Measurements from ENCODE around the gene CARD8. TPM values are rescaled to one million over a fixed set of nuclear protein-coding genes. Genes with fewer than 3 reads are reported as not detected.

CARD8 gene
- total RNA-seq, 1 experiment from 2014 or later: 17.7 TPM

DNA sequence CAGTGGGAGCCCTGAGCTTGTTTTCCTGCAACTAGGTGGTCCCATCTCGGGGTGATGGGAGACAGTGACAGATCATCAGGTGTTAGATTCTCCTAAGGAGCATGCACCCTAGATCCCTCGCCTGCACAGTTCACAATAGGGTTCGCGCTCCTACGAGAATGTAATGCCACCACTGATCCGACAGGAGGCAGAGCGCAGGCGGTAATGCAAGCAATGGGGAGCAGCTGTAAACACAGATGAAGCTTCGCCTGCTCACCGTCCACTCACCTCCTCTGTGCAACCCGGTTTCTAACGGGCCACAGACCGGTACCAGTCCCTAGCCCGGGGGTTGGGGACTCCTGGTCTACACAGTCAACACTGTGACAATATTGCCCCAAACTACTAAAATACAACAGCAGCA is 38.8 kb downstream of the CARD8 start:
- no peak overlapping the region for H3K4me3 ChIP-seq (ENCODE audit: low read depth, low read length)
- no peak overlapping the region for H3K4me3 Mint-ChIP-seq (ENCODE audit: unreplicated experiment)
- ChIA-PET CTCF (no interaction called here), POLR2A (interaction anchor here (1.0 kb wide), 1 partner anchor 13 kb away, joined by 3 read pairs; no protein-coding TSS in a partner anchor)
- no peaks in the 10 kb centered on the region for H3K27me3 ChIP-seq (replicated peaks; ENCODE audit: control insufficient read depth, insufficient read depth, low read length)
- H3K9me3 ChIP-seq: no peaks in the 10 kb centered on the region
- intact Hi-C loops (cut with micrococcal nuclease; ENCODE audit: unreplicated experiment): no loop called here
- H3K36me3 ChIP-seq (ENCODE audit: control insufficient read depth, insufficient read depth, low read length): no peaks in the 10 kb centered on the region
- no TSS peak for BruUV-seq (replicated peaks)
- H3K36me3 Mint-ChIP-seq (ENCODE audit: insufficient read depth, unreplicated experiment): no peaks in the 10 kb centered on the region
- H3K27ac Mint-ChIP-seq (ENCODE audit: unreplicated experiment): no peak overlapping the region
- H3K27me3 Mint-ChIP-seq (ENCODE audit: insufficient read depth, unreplicated experiment): no peaks in the 10 kb centered on the region
- TF ChIP-seq, protein P1, sequence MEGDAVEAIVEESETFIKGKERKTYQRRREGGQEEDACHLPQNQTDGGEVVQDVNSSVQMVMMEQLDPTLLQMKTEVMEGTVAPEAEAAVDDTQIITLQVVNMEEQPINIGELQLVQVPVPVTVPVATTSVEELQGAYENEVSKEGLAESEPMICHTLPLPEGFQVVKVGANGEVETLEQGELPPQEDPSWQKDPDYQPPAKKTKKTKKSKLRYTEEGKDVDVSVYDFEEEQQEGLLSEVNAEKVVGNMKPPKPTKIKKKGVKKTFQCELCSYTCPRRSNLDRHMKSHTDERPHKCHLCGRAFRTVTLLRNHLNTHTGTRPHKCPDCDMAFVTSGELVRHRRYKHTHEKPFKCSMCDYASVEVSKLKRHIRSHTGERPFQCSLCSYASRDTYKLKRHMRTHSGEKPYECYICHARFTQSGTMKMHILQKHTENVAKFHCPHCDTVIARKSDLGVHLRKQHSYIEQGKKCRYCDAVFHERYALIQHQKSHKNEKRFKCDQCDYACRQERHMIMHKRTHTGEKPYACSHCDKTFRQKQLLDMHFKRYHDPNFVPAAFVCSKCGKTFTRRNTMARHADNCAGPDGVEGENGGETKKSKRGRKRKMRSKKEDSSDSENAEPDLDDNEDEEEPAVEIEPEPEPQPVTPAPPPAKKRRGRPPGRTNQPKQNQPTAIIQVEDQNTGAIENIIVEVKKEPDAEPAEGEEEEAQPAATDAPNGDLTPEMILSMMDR (IDR thresholded peaks at IDR 0.05; ENCODE audit: insufficient read depth in 1 of 2, low read depth in 1 of 2, low read length in 1 of 2, severe bottlenecking in 1 of 2, unreplicated experiment in 1 of 2): no peak
- no peak for DNase-seq
- no peaks in the 10 kb centered on the region for H3K9me3 Mint-ChIP-seq (ENCODE audit: unreplicated experiment)
- no peaks in the 10 kb centered on the region for H3K4me1 ChIP-seq
- no peaks in the 10 kb centered on the region for H3K4me1 Mint-ChIP-seq (ENCODE audit: low read depth, unreplicated experiment)

DNA sequence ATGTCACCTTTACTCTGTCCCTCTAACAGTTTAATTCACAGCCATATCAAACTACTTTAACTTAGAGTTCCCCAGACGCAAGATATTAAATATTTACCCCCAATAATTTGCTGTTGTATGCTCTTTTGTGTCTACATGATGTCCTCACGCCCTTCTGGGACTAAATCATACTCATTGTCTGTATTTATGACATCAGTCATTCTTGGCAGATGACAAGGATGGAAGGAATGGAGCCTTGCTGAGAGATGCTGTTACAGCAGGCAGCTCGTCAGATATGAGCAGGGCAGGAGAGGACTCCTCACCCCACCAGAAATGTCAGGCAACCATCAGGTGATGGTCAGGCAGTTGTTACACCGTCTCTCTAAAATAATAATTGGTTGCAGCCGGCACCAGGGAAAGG is 41.8 kb downstream of the CARD8 start:
- TF ChIP-seq, protein P1 (IDR thresholded peaks at IDR 0.05; ENCODE audit: insufficient read depth in 1 of 2, low read depth in 1 of 2, low read length in 1 of 2, severe bottlenecking in 1 of 2, unreplicated experiment in 1 of 2): no peak
- BruUV-seq (replicated peaks): no TSS peak
- Histone ChIP-seq H3K36me3 (ENCODE audit: control insufficient read depth, insufficient read depth, low read length) (no peaks in the 10 kb centered on the region), H3K4me3 (ENCODE audit: low read depth, low read length) (no peak overlapping the region), H3K9me3 (no peaks in the 10 kb centered on the region), H3K4me1 (no peaks in the 10 kb centered on the region), H3K27me3 (replicated peaks; ENCODE audit: control insufficient read depth, insufficient read depth, low read length) (no peaks in the 10 kb centered on the region)
- H3K27me3 Mint-ChIP-seq (ENCODE audit: insufficient read depth, unreplicated experiment): no peaks in the 10 kb centered on the region
- no peak overlapping the region for H3K4me3 Mint-ChIP-seq (ENCODE audit: unreplicated experiment)
- POLR2A ChIA-PET: no interaction called here
- no peaks in the 10 kb centered on the region for H3K4me1 Mint-ChIP-seq (ENCODE audit: low read depth, unreplicated experiment)
- intact Hi-C loops (cut with micrococcal nuclease; ENCODE audit: unreplicated experiment): no loop called here
- H3K27ac Mint-ChIP-seq (ENCODE audit: unreplicated experiment): no peak overlapping the region
- no peaks in the 10 kb centered on the region for H3K9me3 Mint-ChIP-seq (ENCODE audit: unreplicated experiment)
- CTCF ChIA-PET: interaction anchor here (0.6 kb wide), 1 partner anchor 119 kb away, joined by 4 read pairs; no protein-coding TSS in a partner anchor
- no peaks in the 10 kb centered on the region for H3K36me3 Mint-ChIP-seq (ENCODE audit: insufficient read depth, unreplicated experiment)
- DNase-seq: no peak

DNA sequence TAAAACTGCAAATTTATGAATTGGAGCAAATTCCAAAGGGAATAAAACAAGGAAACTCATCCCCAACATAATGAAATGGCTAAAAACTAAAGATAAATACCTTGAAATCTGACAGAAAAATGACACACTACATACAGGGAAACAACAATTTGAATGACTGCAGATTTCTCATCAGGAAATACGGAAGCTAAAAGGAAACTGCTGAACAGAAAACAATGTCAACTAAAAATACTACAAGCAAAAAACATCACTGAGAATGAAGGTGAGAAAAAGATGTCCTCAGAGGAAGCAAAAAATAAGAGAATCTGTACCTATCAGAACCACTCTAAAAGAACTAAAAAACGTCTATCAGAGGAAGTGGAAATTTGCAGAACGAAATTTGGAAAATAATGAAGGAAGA is 45.7 kb downstream of the CARD8 start:
- H3K4me3 ChIP-seq (ENCODE audit: low read depth, low read length): no peak overlapping the region
- H3K9me3 Mint-ChIP-seq (ENCODE audit: unreplicated experiment): no peaks in the 10 kb centered on the region
- intact Hi-C loops (cut with micrococcal nuclease; ENCODE audit: unreplicated experiment): no loop called here
- ChIA-PET POLR2A (no interaction called here), CTCF (no interaction called here)
- no peak overlapping the region for H3K4me3 Mint-ChIP-seq (ENCODE audit: unreplicated experiment)
- no TSS peak for BruUV-seq (replicated peaks)
- no peaks in the 10 kb centered on the region for H3K27me3 Mint-ChIP-seq (ENCODE audit: insufficient read depth, unreplicated experiment)
- TF ChIP-seq, protein P1 (IDR thresholded peaks at IDR 0.05; ENCODE audit: insufficient read depth in 1 of 2, low read depth in 1 of 2, low read length in 1 of 2, severe bottlenecking in 1 of 2, unreplicated experiment in 1 of 2): no peak
- no peaks in the 10 kb centered on the region for H3K27me3 ChIP-seq (replicated peaks; ENCODE audit: control insufficient read depth, insufficient read depth, low read length)
- H3K36me3 Mint-ChIP-seq (ENCODE audit: insufficient read depth, unreplicated experiment): peaks cover 6% of the 10 kb centered on the region
- no peaks in the 10 kb centered on the region for H3K4me1 Mint-ChIP-seq (ENCODE audit: low read depth, unreplicated experiment)
- DNase-seq: no peak
- H3K4me1 ChIP-seq: no peaks in the 10 kb centered on the region
- no peak overlapping the region for H3K27ac Mint-ChIP-seq (ENCODE audit: unreplicated experiment)
- H3K9me3 ChIP-seq: no peaks in the 10 kb centered on the region
- no peaks in the 10 kb centered on the region; the same call in 1 of the 2 replicates for H3K36me3 ChIP-seq (ENCODE audit: control insufficient read depth, insufficient read depth, low read length)

Data from Caco-2 (cell line).